ENCODE results near the gene SREBF1. TPM values are rescaled to one million over a fixed set of nuclear protein-coding genes. Genes with fewer than 3 reads are reported as not detected.

SREBF1 gene
- total RNA-seq, 1 donor from 2014 or later: 81.2 TPM

DNA sequence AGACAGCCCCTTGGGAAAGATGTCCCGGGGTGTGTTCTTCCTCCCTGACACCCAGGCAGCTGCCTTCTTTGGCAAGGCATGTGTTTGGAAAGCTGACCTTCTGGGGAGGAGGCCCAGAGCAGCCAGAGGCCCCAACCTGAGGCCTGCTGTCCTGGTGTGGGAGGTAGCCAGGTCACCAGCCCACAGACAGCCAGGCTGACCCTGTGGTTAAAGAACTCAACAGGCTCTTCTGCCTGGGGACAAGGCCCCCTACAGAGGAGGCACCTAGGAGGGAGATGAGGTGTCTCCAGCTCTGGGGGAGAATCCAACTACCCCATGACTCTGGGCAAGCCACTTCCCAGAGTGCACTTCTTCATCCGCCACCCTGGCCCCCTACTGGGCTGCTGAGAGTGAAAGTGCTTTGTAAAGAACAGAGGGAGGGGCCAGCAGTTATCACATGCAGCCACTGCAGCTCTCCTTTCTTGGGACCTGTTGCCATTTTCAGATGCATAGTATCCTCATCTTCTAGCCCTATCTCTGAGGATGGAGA lies 13.1 kb upstream of the SREBF1 start:
- DNase-seq (ENCODE audit: extremely low spot score, unreplicated experiment): no peak
- Mint-ChIP-seq H3K9me3 (no peaks in the 10 kb centered on the region), H3K4me1 (ENCODE audit: unreplicated experiment) (peaks cover 41% of the 10 kb centered on the region), H3K27me3 (no peaks in the 10 kb centered on the region), H3K36me3 (no peaks in the 10 kb centered on the region), H3K4me3 (no peak overlapping the region), H3K27ac (no peak overlapping the region)
- TF ChIP-seq, protein P1, sequence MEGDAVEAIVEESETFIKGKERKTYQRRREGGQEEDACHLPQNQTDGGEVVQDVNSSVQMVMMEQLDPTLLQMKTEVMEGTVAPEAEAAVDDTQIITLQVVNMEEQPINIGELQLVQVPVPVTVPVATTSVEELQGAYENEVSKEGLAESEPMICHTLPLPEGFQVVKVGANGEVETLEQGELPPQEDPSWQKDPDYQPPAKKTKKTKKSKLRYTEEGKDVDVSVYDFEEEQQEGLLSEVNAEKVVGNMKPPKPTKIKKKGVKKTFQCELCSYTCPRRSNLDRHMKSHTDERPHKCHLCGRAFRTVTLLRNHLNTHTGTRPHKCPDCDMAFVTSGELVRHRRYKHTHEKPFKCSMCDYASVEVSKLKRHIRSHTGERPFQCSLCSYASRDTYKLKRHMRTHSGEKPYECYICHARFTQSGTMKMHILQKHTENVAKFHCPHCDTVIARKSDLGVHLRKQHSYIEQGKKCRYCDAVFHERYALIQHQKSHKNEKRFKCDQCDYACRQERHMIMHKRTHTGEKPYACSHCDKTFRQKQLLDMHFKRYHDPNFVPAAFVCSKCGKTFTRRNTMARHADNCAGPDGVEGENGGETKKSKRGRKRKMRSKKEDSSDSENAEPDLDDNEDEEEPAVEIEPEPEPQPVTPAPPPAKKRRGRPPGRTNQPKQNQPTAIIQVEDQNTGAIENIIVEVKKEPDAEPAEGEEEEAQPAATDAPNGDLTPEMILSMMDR (conservative IDR thresholded peaks at IDR 0.05): peak; percentile 35

DNA sequence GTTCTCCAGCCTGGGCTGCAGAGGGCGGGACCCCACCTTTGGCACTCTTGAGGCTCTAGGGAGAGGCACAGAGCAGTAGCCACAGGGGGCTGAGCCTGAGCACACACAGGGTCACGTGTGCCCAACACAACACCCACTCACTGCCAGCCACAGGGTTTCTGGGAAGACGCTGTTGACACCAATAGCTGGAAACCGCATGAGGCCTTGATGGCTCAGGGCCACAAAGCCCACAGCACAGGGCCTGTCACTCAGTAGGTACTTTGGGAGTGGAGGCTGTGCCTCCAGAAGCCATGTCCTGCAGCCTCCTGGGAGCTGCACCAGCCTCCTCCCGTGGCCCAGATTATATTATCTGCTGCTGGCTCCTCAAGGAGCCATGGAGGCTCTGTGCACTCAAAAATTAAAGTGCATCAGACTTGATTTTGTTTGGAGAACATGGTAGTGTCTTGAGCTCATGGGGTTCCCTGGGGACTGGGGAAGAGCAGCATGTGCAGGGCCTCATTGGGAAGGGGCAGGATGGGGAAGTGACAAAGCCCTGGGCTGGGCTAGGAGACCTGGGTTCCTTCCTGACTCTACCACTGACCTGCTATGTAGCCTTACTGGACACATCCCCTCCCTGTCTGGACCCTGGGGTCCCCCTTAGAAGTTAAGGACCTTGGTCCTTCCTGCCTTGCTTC lies 12.5 kb upstream of the SREBF1 start:
- H3K27ac Mint-ChIP-seq: no peak overlapping the region
- no peaks in the 10 kb centered on the region for H3K9me3 Mint-ChIP-seq
- no peak overlapping the region for H3K4me3 Mint-ChIP-seq
- DNase-seq (ENCODE audit: extremely low spot score, unreplicated experiment): no peak
- TF ChIP-seq, protein P1 (conservative IDR thresholded peaks at IDR 0.05): no peak
- H3K27me3 Mint-ChIP-seq: no peaks in the 10 kb centered on the region
- no peaks in the 10 kb centered on the region for H3K36me3 Mint-ChIP-seq
- H3K4me1 Mint-ChIP-seq (ENCODE audit: unreplicated experiment): peaks cover 36% of the 10 kb centered on the region

DNA sequence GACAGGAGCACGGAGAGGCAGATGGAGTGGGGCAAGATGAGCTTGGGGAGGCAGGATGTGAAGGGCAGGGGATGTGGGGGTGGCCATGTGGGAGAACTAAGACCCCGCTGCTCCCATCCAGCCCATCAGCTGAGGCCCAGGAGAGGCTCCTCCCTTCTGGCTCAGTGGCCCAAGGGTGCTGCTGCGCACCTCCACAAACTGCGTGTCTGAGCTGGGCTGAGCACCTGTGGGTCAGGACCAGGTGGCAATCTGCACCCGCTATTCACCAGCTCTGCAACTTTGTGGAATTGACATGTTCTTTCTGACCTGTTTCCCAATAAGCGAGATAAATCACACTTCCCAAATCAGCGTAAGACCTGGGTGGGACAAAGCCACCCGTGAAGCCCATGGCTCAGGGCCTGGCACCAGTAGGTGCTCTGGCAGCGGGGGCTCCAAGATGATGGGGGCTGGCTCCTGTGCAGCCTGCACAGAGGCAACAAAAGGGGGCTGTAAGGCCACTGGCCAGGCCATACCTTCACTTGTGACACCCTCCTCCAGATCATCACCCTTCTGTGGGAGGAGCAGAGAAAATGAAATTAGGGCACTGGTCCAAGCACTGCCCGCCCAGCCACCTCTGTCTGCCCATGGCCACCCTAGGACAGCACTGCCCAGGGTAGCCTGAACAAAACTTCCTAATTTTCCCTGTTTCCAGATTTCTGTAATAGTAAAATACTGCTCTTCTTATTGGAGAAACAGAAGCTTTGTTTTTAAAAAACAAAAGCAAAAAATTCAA lies 11.7 kb upstream of the SREBF1 start:
- Mint-ChIP-seq H3K4me1 (ENCODE audit: unreplicated experiment) (peaks cover 31% of the 10 kb centered on the region), H3K36me3 (no peaks in the 10 kb centered on the region), H3K27me3 (no peaks in the 10 kb centered on the region), H3K27ac (no peak overlapping the region), H3K4me3 (no peak overlapping the region), H3K9me3 (no peaks in the 10 kb centered on the region)
- TF ChIP-seq, protein P1 (conservative IDR thresholded peaks at IDR 0.05): no peak
- DNase-seq (ENCODE audit: extremely low spot score, unreplicated experiment): no peak

DNA sequence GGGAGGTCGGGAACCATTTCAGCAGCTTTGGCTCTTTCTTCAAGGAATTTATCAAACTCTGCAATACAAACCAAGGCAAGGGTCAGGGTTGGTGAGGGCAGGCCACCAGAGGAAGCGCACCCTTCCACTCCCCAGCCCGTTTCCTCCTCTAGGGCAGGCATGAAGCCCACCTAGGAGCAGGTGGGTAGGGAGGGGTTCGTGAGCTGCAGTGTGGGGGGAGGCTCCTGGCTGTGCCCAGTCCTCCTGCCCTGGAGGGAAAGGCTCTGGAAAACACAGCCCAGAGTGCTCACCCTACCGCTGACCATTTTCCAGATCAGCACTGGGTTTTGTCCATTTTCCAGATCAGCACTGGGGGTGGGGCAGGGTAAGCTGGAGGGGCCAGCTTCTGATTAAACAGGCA lies 10.9 kb upstream of the SREBF1 start:
- DNase-seq (ENCODE audit: extremely low spot score, unreplicated experiment): no peak
- H3K9me3 Mint-ChIP-seq: no peaks in the 10 kb centered on the region
- TF ChIP-seq, protein P1 (conservative IDR thresholded peaks at IDR 0.05): no peak
- H3K4me1 Mint-ChIP-seq (ENCODE audit: unreplicated experiment): peaks cover 32% of the 10 kb centered on the region
- no peak overlapping the region for H3K4me3 Mint-ChIP-seq
- H3K36me3 Mint-ChIP-seq: no peaks in the 10 kb centered on the region
- peak overlapping the region; percentile 41 for H3K27ac Mint-ChIP-seq
- H3K27me3 Mint-ChIP-seq: no peaks in the 10 kb centered on the region

DNA sequence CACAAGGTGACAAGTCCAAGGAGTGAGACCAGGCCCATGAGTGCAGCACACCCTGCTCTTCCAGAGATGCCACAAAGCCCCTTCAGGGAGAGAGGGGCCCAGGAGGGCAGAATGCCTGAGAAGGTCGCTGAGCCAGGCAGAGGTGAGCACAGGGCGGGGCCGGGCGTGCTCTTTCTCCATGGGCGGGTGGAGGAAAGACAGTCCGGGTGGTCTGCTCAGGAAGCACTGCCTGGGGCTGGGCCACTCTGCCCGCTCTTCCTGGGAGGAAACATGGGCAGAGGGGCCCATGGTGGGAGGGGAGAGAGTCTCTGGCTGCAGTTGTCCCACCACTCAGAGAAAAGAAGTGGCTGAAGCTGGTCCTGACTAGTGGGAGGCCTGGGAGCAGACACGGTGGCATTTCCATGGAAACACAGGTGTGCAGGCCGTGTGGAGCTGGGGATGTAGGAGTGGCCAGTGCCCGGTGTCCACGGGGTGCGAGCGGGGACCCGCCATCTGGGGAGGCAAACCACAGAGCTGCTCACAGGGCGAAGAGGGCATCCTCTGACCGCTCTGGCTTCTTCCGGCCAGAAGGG lies 10.4 kb upstream of the SREBF1 start:
- no peak for DNase-seq (ENCODE audit: extremely low spot score, unreplicated experiment)

More for the DNA sequence above, 10.4 kb upstream of the SREBF1 start:
- H3K27me3 Mint-ChIP-seq: no peaks in the 10 kb centered on the region
- peak overlapping the region; percentile 41 for H3K27ac Mint-ChIP-seq
- H3K9me3 Mint-ChIP-seq: no peaks in the 10 kb centered on the region
- no peaks in the 10 kb centered on the region for H3K36me3 Mint-ChIP-seq
- TF ChIP-seq, protein P1 (conservative IDR thresholded peaks at IDR 0.05): no peak
- H3K4me3 Mint-ChIP-seq: no peak overlapping the region
- peaks cover 32% of the 10 kb centered on the region for H3K4me1 Mint-ChIP-seq (ENCODE audit: unreplicated experiment)
